HepG2 (cell line): ENCODE data around the gene ABHD2. TPM values are rescaled to one million over a fixed set of nuclear protein-coding genes. Genes with fewer than 3 reads are reported as not detected.

Experiments used
- BCL3 ChIP-seq: sonication (generic); formaldehyde crosslinking; IDR thresholded peaks from 2 replicates; pipeline ENCODE4 v1.5.1; 2020; ENCODE audit warnings: mild to moderate bottlenecking, missing genetic modification reagents, moderate library complexity
- FOXK2 ChIP-seq: fragments of 450-650 bp; IDR thresholded peaks from 2 replicates; pipeline ENCODE4 v1.6.1; 2016
- KDM1A ChIP-seq: IDR thresholded peaks from 2 replicates; pipeline ENCODE4 v1.6.1; 2016; ENCODE audit warnings: missing compliant biosample characterization
- REXO4 ChIP-seq: sonication (generic); formaldehyde crosslinking; IDR thresholded peaks from 2 replicates; pipeline ENCODE4 v1.8.0; 2022; ENCODE audit warnings: missing genetic modification reagents, mild to moderate bottlenecking, borderline replicate concordance
- SALL2 ChIP-seq: sonication (generic); formaldehyde crosslinking; IDR thresholded peaks from 2 replicates; pipeline ENCODE4 v1.8.1; 2023; ENCODE audit warnings: mild to moderate bottlenecking, missing genetic modification reagents, inconsistent platforms
- SRSF9 ChIP-seq: fragments of 200-400 bp; formaldehyde crosslinking; IDR thresholded peaks from 2 replicates; pipeline ENCODE4 v1.6.1; 2018; ENCODE audit warnings: borderline replicate concordance, mild to moderate bottlenecking, low read depth, low read length; ENCODE audit not compliant: insufficient read depth, poor library complexity, severe bottlenecking
- ZNF180 ChIP-seq: sonication (generic); formaldehyde crosslinking; IDR thresholded peaks from 2 replicates; pipeline ENCODE4 v1.4.0; 2020; ENCODE audit warnings: low read depth, missing genetic modification reagents, borderline replicate concordance
- ZNF367 ChIP-seq: sonication (generic); formaldehyde crosslinking; IDR thresholded peaks from 2 replicates; pipeline ENCODE4 v1.4.0; 2020; ENCODE audit warnings: missing genetic modification reagents, borderline replicate concordance
- ZNF441 ChIP-seq: sonication (generic); formaldehyde crosslinking; IDR thresholded peaks from 2 replicates; pipeline ENCODE4 v1.7.0; 2021; ENCODE audit warnings: missing genetic modification reagents, borderline replicate concordance
- ZNF451 ChIP-seq: sonication (generic); formaldehyde crosslinking; IDR thresholded peaks from 2 replicates; pipeline ENCODE4 v1.5.0; 2020; ENCODE audit warnings: mild to moderate bottlenecking, missing genetic modification reagents
- ZNF564 ChIP-seq: sonication (generic); formaldehyde crosslinking; IDR thresholded peaks from 2 replicates; pipeline ENCODE4 v1.8.1; 2023; ENCODE audit warnings: mild to moderate bottlenecking, missing genetic modification reagents
- ZNF570 ChIP-seq: sonication (generic); formaldehyde crosslinking; IDR thresholded peaks from 2 replicates; pipeline ENCODE4 v1.4.0; 2020; ENCODE audit warnings: mild to moderate bottlenecking, missing genetic modification reagents, borderline replicate concordance
- ZNF761 ChIP-seq: sonication (generic); formaldehyde crosslinking; conservative IDR thresholded peaks from 2 replicates; pipeline ENCODE4 v1.4.0; 2020; ENCODE audit warnings: mild to moderate bottlenecking, missing genetic modification reagents
- ZNF776 ChIP-seq: sonication (generic); formaldehyde crosslinking; IDR thresholded peaks from 2 replicates; pipeline ENCODE4 v1.4.0; 2020; ENCODE audit warnings: mild to moderate bottlenecking, missing genetic modification reagents
- polyA plus RNA-seq, 8 experiments: library from polyadenylated mRNA; depleted of rRNA in 3 of 8; stranded (reverse) in 7 of 8; unstranded in 1 of 8; fragments of >200 nt; fragmentation: Illumina TruSeq in 4 of 8; extraction: Trizol in 4 of 8; gene quantifications; 2 replicates each; pipeline versions ENCODE4 v1.2.1 to v1.2.3, GENCODE V29; 2011 to 2016; ENCODE audit warnings: low read depth in 4 of 8, missing spikeins in 1 of 8, mixed read lengths in 1 of 8; ENCODE audit not compliant: insufficient read depth in 1 of 8
- total RNA-seq, 5 experiments: library from RNA; depleted of rRNA; stranded (reverse); fragments of >200 nt; fragmentation: Illumina TruSeq; extraction: Trizol; gene quantifications; 2 replicates each; pipeline ENCODE4 v1.2.3, GENCODE V29; 2016; ENCODE audit warnings: low read depth in 1 of 5
- TF ChIP-seq, protein P1 (sequence below): sonication (generic); formaldehyde crosslinking; IDR thresholded peaks from 2 replicates; pipeline ENCODE4 v1.4.0; 2020; ENCODE audit warnings: missing genetic modification reagents
- TF ChIP-seq, protein P2 (sequence below): sonication (generic); formaldehyde crosslinking; IDR thresholded peaks from 2 replicates; pipeline ENCODE4 v1.4.0; 2020; ENCODE audit warnings: missing genetic modification reagents
- TF ChIP-seq, protein P3 (sequence below): sonication (generic); formaldehyde crosslinking; IDR thresholded peaks from 2 replicates; pipeline ENCODE4 v1.4.0; 2020; ENCODE audit warnings: missing genetic modification reagents

The ABHD2 gene
- total and polyA plus RNA-seq, 2 of the 13 experiments (the other 11 are each of a cell fraction or from before 2014, with no cell fraction given), result 14.8 to 22.4 TPM

DNA sequence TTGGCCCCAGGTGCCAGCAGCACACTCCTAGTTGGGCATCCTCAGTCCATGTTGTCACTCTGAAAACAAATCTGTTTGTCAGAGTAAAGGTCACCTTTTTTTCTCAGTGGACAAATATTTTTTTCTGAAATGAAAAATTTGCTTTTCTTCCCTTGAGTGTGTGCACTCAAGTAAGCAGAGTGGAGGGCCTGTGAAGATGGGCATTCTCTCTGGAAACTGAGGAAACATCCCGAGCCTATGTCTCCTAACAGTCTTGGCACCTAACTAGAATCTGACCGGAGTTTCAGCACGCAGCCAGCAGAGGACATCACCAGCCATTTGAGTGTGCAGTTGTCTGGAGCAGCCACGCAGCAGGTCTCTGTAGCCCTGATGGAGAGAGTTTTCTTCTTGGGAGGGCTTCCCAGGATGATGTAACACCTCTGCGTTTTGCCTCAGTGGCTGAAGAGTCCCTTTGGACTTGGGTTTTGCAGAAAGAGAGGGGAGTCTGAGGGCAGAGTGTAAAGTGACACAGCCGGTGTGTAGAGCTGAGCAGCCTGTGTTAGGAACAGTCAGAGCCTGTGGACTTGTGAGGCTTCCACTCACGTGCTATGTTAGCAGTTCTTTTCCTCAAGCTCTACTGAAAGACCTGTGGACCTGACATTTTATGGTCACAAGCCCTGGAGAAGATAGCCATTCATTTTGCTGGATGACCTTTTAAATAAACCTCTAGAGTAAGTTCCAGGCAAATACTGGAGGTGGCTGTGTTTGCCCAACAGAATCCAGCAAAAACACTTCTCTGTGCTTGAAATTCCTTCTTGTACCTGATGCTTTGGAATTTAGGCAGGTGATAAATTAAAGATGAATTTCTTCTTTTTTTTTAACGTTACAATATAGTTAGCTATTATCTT is 51.6 kb downstream of the ABHD2 start (continued):
- TF ChIP-seq, protein P1, sequence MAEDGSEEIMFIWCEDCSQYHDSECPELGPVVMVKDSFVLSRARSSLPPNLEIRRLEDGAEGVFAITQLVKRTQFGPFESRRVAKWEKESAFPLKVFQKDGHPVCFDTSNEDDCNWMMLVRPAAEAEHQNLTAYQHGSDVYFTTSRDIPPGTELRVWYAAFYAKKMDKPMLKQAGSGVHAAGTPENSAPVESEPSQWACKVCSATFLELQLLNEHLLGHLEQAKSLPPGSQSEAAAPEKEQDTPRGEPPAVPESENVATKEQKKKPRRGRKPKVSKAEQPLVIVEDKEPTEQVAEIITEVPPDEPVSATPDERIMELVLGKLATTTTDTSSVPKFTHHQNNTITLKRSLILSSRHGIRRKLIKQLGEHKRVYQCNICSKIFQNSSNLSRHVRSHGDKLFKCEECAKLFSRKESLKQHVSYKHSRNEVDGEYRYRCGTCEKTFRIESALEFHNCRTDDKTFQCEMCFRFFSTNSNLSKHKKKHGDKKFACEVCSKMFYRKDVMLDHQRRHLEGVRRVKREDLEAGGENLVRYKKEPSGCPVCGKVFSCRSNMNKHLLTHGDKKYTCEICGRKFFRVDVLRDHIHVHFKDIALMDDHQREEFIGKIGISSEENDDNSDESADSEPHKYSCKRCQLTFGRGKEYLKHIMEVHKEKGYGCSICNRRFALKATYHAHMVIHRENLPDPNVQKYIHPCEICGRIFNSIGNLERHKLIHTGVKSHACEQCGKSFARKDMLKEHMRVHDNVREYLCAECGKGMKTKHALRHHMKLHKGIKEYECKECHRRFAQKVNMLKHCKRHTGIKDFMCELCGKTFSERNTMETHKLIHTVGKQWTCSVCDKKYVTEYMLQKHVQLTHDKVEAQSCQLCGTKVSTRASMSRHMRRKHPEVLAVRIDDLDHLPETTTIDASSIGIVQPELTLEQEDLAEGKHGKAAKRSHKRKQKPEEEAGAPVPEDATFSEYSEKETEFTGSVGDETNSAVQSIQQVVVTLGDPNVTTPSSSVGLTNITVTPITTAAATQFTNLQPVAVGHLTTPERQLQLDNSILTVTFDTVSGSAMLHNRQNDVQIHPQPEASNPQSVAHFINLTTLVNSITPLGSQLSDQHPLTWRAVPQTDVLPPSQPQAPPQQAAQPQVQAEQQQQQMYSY (CRISPR knock-in tag), result no peak
- TF ChIP-seq ZNF441 (CRISPR knock-in tag) (no peak), ZNF761 (CRISPR knock-in tag) (no peak), SRSF9 (no peak), ZNF570 (CRISPR knock-in tag) (no peak), BCL3 (no peak), KDM1A (CRISPR knock-in tag) (no peak), ZNF180 (CRISPR knock-in tag) (no peak), REXO4 (CRISPR knock-in tag) (no peak), FOXK2 (no peak), ZNF367 (CRISPR knock-in tag) (no peak), ZNF451 (CRISPR knock-in tag) (no peak), ZNF776 (no peak), ZNF564 (no peak), SALL2 (no peak)
- TF ChIP-seq, protein P2, sequence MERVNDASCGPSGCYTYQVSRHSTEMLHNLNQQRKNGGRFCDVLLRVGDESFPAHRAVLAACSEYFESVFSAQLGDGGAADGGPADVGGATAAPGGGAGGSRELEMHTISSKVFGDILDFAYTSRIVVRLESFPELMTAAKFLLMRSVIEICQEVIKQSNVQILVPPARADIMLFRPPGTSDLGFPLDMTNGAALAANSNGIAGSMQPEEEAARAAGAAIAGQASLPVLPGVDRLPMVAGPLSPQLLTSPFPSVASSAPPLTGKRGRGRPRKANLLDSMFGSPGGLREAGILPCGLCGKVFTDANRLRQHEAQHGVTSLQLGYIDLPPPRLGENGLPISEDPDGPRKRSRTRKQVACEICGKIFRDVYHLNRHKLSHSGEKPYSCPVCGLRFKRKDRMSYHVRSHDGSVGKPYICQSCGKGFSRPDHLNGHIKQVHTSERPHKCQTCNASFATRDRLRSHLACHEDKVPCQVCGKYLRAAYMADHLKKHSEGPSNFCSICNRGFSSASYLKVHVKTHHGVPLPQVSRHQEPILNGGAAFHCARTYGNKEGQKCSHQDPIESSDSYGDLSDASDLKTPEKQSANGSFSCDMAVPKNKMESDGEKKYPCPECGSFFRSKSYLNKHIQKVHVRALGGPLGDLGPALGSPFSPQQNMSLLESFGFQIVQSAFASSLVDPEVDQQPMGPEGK (CRISPR knock-in tag), result no peak
- TF ChIP-seq, protein P3, sequence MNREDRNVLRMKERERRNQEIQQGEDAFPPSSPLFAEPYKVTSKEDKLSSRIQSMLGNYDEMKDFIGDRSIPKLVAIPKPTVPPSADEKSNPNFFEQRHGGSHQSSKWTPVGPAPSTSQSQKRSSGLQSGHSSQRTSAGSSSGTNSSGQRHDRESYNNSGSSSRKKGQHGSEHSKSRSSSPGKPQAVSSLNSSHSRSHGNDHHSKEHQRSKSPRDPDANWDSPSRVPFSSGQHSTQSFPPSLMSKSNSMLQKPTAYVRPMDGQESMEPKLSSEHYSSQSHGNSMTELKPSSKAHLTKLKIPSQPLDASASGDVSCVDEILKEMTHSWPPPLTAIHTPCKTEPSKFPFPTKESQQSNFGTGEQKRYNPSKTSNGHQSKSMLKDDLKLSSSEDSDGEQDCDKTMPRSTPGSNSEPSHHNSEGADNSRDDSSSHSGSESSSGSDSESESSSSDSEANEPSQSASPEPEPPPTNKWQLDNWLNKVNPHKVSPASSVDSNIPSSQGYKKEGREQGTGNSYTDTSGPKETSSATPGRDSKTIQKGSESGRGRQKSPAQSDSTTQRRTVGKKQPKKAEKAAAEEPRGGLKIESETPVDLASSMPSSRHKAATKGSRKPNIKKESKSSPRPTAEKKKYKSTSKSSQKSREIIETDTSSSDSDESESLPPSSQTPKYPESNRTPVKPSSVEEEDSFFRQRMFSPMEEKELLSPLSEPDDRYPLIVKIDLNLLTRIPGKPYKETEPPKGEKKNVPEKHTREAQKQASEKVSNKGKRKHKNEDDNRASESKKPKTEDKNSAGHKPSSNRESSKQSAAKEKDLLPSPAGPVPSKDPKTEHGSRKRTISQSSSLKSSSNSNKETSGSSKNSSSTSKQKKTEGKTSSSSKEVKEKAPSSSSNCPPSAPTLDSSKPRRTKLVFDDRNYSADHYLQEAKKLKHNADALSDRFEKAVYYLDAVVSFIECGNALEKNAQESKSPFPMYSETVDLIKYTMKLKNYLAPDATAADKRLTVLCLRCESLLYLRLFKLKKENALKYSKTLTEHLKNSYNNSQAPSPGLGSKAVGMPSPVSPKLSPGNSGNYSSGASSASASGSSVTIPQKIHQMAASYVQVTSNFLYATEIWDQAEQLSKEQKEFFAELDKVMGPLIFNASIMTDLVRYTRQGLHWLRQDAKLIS (CRISPR knock-in tag), result no peak
